ENCODE data around the gene AGXT2. TPM values are rescaled to one million over a fixed set of nuclear protein-coding genes. Genes with fewer than 3 reads are reported as not detected.

The AGXT2 gene
- total RNA-seq, 1 experiment from 2014 or later = not detected

DNA sequence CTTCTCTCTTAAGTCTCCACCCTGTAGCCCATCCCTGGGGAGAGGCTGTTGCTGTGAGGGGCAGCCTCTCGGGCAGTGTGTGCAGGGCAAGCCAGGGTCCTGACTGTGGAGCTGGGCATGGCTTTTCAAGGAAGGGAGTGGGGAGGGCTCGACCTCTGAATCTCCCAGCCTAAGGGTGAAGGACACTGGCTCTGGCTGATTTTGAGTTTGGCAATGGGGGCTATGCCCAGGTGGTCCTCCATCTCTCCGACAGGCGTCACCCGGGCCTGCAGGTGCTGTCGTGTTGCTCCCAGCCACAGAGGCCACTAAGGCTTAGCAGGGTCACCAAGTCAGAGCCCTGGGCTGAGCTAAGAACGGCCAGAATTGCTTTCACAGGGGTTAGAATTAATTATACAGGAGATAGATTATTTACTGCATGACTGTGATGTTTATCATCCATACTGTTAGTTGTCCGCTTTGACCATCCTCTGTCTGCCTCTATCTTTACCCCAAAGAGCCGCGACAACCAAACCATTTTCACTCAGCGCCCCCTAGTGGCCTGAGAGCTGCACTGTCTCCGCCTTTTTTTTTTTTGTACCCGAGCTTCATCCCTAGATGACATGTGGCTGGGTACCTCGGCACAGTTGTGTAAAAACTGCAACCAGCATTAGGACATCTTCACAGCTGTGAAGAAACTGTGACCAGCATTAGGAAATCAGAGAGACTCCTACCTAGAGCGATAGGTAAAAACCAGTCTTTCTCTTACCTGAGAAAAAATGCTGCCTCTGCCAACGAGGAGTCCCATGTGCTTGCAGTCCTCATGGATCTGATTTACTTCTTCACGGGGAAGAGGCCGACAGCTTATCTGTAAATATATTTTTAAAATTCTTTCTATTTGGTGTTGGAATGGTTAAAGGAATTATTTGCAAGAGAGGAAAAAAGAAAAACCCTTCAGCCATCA is 44.5 kb downstream of the AGXT2 start:
- no peaks in the 10 kb centered on the region for H4K20me1 ChIP-seq (ENCODE audit: insufficient read depth)
- 0 out of 2 replicates have a peak, but pooled peaks cover 15% of the 10 kb centered on the region for H3K27me3 ChIP-seq (ENCODE audit: insufficient read depth, low read length)
- no TSS peak for BruUV-seq (replicated peaks)
- ChIA-PET RAD21 (ENCODE audit: low non-redundant PET in 1 of 2, low total read pairs in 2 of 2, uncharacterized antibody in 2 of 2, unreplicated experiment in 2 of 2) (interaction anchor here in 1 of 2 experiments (0.6 to 0.7 kb wide), 2 partner anchors 88 to 91 kb away, joined by 3 to 4 read pairs; partner anchors contain the start of genes BRIX1 and RAD1), CTCF (interaction anchor here (0.6 to 2.4 kb wide), 14 partner anchors 9 to 529 kb away, joined by 3 to 18 read pairs (median 4); no protein-coding TSS in a partner anchor), POLR2A (no interaction called here)
- ATAC-seq = peak; percentile 86
- no peak overlapping the region for H3K4me3 ChIP-seq (replicated peaks in 1 of 2; ENCODE audit: low read depth in 1 of 2, low read length in 2 of 2)
- peak overlapping the region; percentile 94 for H2AFZ ChIP-seq (ENCODE audit: low read depth, low read length, poor library complexity, severe bottlenecking)
- no peaks in the 10 kb centered on the region for H3K79me2 ChIP-seq (ENCODE audit: insufficient read depth, low read length)
- H3K4me2 ChIP-seq (ENCODE audit: low read length) = peak overlapping the region; percentile 28; the same call in 1 of the 2 replicates
- intact Hi-C loops (cut with micrococcal nuclease) = loop anchor here (1.0 to 2.0 kb wide), 3 partner anchors 44 to 529 kb away; no protein-coding TSS in a partner anchor
- no peak overlapping the region for H3K9ac ChIP-seq (ENCODE audit: low read length)
- TF ChIP-seq, protein P1, sequence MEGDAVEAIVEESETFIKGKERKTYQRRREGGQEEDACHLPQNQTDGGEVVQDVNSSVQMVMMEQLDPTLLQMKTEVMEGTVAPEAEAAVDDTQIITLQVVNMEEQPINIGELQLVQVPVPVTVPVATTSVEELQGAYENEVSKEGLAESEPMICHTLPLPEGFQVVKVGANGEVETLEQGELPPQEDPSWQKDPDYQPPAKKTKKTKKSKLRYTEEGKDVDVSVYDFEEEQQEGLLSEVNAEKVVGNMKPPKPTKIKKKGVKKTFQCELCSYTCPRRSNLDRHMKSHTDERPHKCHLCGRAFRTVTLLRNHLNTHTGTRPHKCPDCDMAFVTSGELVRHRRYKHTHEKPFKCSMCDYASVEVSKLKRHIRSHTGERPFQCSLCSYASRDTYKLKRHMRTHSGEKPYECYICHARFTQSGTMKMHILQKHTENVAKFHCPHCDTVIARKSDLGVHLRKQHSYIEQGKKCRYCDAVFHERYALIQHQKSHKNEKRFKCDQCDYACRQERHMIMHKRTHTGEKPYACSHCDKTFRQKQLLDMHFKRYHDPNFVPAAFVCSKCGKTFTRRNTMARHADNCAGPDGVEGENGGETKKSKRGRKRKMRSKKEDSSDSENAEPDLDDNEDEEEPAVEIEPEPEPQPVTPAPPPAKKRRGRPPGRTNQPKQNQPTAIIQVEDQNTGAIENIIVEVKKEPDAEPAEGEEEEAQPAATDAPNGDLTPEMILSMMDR (IDR thresholded peaks at IDR 0.05 in 2 of 3, conservative IDR thresholded peaks at IDR 0.05 in 1 of 3; ENCODE audit: borderline replicate concordance in 1 of 3, insufficient read depth in 1 of 3, low read depth in 2 of 3, low read length in 2 of 3) = peak; percentile 63 to 92 (median 91); a peak in 5 of 6 replicates
- TF ChIP-seq POLR2A (IDR thresholded peaks at IDR 0.05; ENCODE audit: borderline replicate concordance, extremely low read depth, insufficient read depth, insufficient read length) (no peak), RAD21 (IDR thresholded peaks at IDR 0.05; ENCODE audit: low read depth) (peak; percentile 77), MAX (IDR thresholded peaks at IDR 0.05) (peak; percentile 50; the same call in 1 of the 2 replicates)
- H3K9me3 ChIP-seq (ENCODE audit: control insufficient read depth in 1 of 2, insufficient read depth in 1 of 2, low read depth in 1 of 2, low read length in 2 of 2) = no peaks in the 10 kb centered on the region
- no peak overlapping the region for H3K27ac ChIP-seq (ENCODE audit: low read depth, low read length)
- no peaks in the 10 kb centered on the region; a peak in 1 of 4 replicates for H3K4me1 ChIP-seq (ENCODE audit: control insufficient read depth in 1 of 2, insufficient read depth in 2 of 2, low read length in 2 of 2)
- H3K9me2 ChIP-seq (ENCODE audit: insufficient read depth) = no peaks in the 10 kb centered on the region
- H3K36me3 ChIP-seq (ENCODE audit: control insufficient read depth in 1 of 2, insufficient read depth in 2 of 2, low read length in 2 of 2) = no peaks in the 10 kb centered on the region
- peak; percentile 29 for DNase-seq (ENCODE audit: low read depth, low spot score)

Data from HCT116 (cell line).